ENCODE results near the gene ZFP69. TPM values are rescaled to one million over a fixed set of nuclear protein-coding genes. Genes with fewer than 3 reads are reported as not detected.

Gene ZFP69
- total and polyA plus RNA-seq, 9 donors = 1.9 to 5.4 (median 3.6) TPM

- intact Hi-C loops (cut with DNase I) = no loop called here
- 74 to 84% (median 83%) methylated on average over 2 of the region's 2 CpGs for WGBS, 3 donors
- TF ChIP-seq EP300 (IDR thresholded peaks at IDR 0.05) (no peak), POLR2A (IDR thresholded peaks at IDR 0.05) (no peak)
- TF ChIP-seq, protein P1, sequence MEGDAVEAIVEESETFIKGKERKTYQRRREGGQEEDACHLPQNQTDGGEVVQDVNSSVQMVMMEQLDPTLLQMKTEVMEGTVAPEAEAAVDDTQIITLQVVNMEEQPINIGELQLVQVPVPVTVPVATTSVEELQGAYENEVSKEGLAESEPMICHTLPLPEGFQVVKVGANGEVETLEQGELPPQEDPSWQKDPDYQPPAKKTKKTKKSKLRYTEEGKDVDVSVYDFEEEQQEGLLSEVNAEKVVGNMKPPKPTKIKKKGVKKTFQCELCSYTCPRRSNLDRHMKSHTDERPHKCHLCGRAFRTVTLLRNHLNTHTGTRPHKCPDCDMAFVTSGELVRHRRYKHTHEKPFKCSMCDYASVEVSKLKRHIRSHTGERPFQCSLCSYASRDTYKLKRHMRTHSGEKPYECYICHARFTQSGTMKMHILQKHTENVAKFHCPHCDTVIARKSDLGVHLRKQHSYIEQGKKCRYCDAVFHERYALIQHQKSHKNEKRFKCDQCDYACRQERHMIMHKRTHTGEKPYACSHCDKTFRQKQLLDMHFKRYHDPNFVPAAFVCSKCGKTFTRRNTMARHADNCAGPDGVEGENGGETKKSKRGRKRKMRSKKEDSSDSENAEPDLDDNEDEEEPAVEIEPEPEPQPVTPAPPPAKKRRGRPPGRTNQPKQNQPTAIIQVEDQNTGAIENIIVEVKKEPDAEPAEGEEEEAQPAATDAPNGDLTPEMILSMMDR (IDR thresholded peaks at IDR 0.05) = no peak
Observed at GRCh38 chr1:40519517-40519916, 42.4 kb downstream of the ZFP69 start.

GRCh38 chr1:40530735-40531380 is 53.8 kb downstream of the ZFP69 start:
- Histone ChIP-seq H3K9me3 (no peaks in the 10 kb centered on the region), H3K27me3 (no peaks in the 10 kb centered on the region), H3K36me3 (no peaks in the 10 kb centered on the region), H3K4me1 (ENCODE audit: insufficient read depth) (no peaks in the 10 kb centered on the region), H3K4me3 (peak overlapping the region; percentile 54), H3K27ac (peak overlapping the region; percentile 22 to 80)
- intact Hi-C loops (cut with DNase I) = no loop called here
- DNase-seq = no peak
- 21 to 31% (median 26%) methylated on average over 5 of the region's 5 CpGs for whole genome bisulfite sequencing, 3 donors
- TF ChIP-seq POLR2A (IDR thresholded peaks at IDR 0.05) (no peak), EP300 (IDR thresholded peaks at IDR 0.05) (no peak)
- TF ChIP-seq, protein P1 (IDR thresholded peaks at IDR 0.05) = no peak

More at GRCh38 chr1:40519517-40519916, 42.4 kb downstream of the ZFP69 start:
- no peak for DNase-seq
- Histone ChIP-seq H3K4me1 (ENCODE audit: insufficient read depth) (no peaks in the 10 kb centered on the region), H3K4me3 (no peak overlapping the region), H3K27me3 (no peaks in the 10 kb centered on the region), H3K9me3 (peaks cover 0 to 4% of the 10 kb centered on the region in 2 donors), H3K36me3 (no peaks in the 10 kb centered on the region), H3K27ac (no peak overlapping the region)

GRCh38 chr1:40531381-40532061 is 54.4 kb downstream of the ZFP69 start, which contains the start of gene ZNF684:
ZNF684 (plus strand) TSS chr1:40531637; CDS start chr1:40533167, 1,530 bp downstream.
- Histone ChIP-seq H3K27ac (peak within 1 kb of the TSS; percentile 22 to 80), H3K36me3 (no peaks in the 10 kb centered on the region), H3K4me3 (peak within 1 kb of the TSS; percentile 54), H3K9me3 (no peaks in the 10 kb centered on the region), H3K27me3 (no peaks in the 10 kb centered on the region), H3K4me1 (ENCODE audit: insufficient read depth) (no peaks in the 10 kb centered on the region)
- 0 to 1% (median 0%) methylated on average over 35 of the region's 35 CpGs for WGBS, 3 donors
- TF ChIP-seq POLR2A (IDR thresholded peaks at IDR 0.05) (peak; percentile 30), EP300 (IDR thresholded peaks at IDR 0.05) (no peak)
- TF ChIP-seq, protein P1 (IDR thresholded peaks at IDR 0.05) = no peak
- intact Hi-C loops (cut with DNase I) = no loop called here
- peak; percentile 78 to 83 (median 80) for DNase-seq

DNA sequence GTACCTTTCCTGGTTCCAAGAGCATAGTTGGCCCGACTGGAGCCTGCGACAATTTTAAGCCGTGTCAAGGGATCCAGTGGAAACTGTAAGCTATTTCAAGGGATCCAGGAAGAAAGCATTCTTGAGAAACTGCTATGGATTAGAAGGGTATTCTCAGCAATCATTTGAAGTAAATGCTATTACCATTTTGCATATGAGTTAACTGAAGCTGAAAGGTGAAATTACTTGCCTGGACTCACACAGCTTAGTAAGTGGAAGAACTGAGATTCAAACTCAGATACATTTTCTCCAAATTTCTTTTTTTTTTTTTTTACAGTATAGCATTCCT is 54.9 kb downstream of the ZFP69 start:
- no peak for TF ChIP-seq EP300 (IDR thresholded peaks at IDR 0.05)
- no peaks in the 10 kb centered on the region for H3K4me1 ChIP-seq (ENCODE audit: insufficient read depth)
- H3K36me3 ChIP-seq = no peaks in the 10 kb centered on the region
- intact Hi-C loops (cut with DNase I) = no loop called here
- 0% methylated on average over 3 of the region's 3 CpGs for WGBS, 3 donors
- H3K27me3 ChIP-seq = no peaks in the 10 kb centered on the region
- no peaks in the 10 kb centered on the region for H3K9me3 ChIP-seq
- H3K4me3 ChIP-seq = peak overlapping the region; percentile 54
- DNase-seq = no peak
- peak overlapping the region in 1 of 2 donors; percentile 80 for H3K27ac ChIP-seq

- intact Hi-C loops (cut with DNase I) = no loop called here
- DNase-seq = no peak
- H3K4me3 ChIP-seq = no peak overlapping the region
- TF ChIP-seq POLR2A (IDR thresholded peaks at IDR 0.05) = no peak
- TF ChIP-seq EP300 (IDR thresholded peaks at IDR 0.05) = no peak
- TF ChIP-seq, protein P1 (IDR thresholded peaks at IDR 0.05) = no peak
- H3K27ac ChIP-seq = no peak overlapping the region
- no peaks in the 10 kb centered on the region for H3K9me3 ChIP-seq
- H3K4me1 ChIP-seq (ENCODE audit: insufficient read depth) = no peaks in the 10 kb centered on the region
- H3K27me3 ChIP-seq = no peaks in the 10 kb centered on the region
- H3K36me3 ChIP-seq = no peaks in the 10 kb centered on the region
Observed at GRCh38 chr1:40532844-40533424, 55.8 kb downstream of the ZFP69 start.
